ENCODE data around the gene MAL. TPM values are rescaled to one million over a fixed set of nuclear protein-coding genes. Genes with fewer than 3 reads are reported as not detected.

The MAL gene
- total and polyA plus RNA-seq, 2 of the 4 experiments (the other 2 are of a cell fraction), result not detected

GRCh38 chr2:95062242-95063085 lies 37.0 kb downstream of the MAL start:
- Histone ChIP-seq H3K4me2 (ENCODE audit: low read depth, low read length) (no peak overlapping the region), H4K20me1 (ENCODE audit: insufficient read depth, low read length) (no peaks in the 10 kb centered on the region), H3K79me1 (ENCODE audit: low read depth in 1 of 2, low read length in 2 of 2) (no peaks in the 10 kb centered on the region), H2AK5ac (ENCODE audit: low read depth, low read length) (no peak overlapping the region), H4K91ac (ENCODE audit: insufficient read depth, low read depth, low read length) (no peak overlapping the region), H3K9ac (ENCODE audit: low read depth, low read length) (no peak overlapping the region), H3K18ac (ENCODE audit: low read depth, low read length) (no peak overlapping the region), H3K4ac (ENCODE audit: low read depth, low read length) (no peak overlapping the region), H2BK15ac (ENCODE audit: low read depth, low read length) (no peak overlapping the region), H3K4me3 (ENCODE audit: insufficient read depth, low read depth, low read length) (no peak overlapping the region), H2BK20ac (ENCODE audit: low read depth, low read length) (no peak overlapping the region), H4K5ac (ENCODE audit: low read depth, low read length) (no peak overlapping the region), H3K27ac (ENCODE audit: insufficient read depth, low read length) (no peak overlapping the region), H3K14ac (replicated peaks; ENCODE audit: low read depth, low read length) (no peak overlapping the region), H3K36me3 (ENCODE audit: control insufficient read depth, insufficient read depth, low read length) (no peaks in the 10 kb centered on the region), H2AK9ac (replicated peaks; ENCODE audit: low read depth, low read length, poor library complexity) (no peak overlapping the region), H2BK120ac (ENCODE audit: low read depth, low read length) (no peak overlapping the region), H3K27me3 (ENCODE audit: control insufficient read depth, insufficient read depth, low read length) (peaks cover 31% of the 10 kb centered on the region), H3K9me3 (ENCODE audit: control insufficient read depth, insufficient read depth, low read length) (no peaks in the 10 kb centered on the region), H4K8ac (ENCODE audit: low read depth in 2 of 2, low read length in 2 of 2) (no peak overlapping the region), H2BK5ac (ENCODE audit: low read depth, low read length, poor library complexity, severe bottlenecking) (no peak overlapping the region), H3K23ac (ENCODE audit: low read depth, low read length) (no peak overlapping the region), H3K4me1 (ENCODE audit: control insufficient read depth, insufficient read depth, low read length) (no peaks in the 10 kb centered on the region), H3K56ac (ENCODE audit: extremely low read depth, insufficient read depth, low read length) (no peak overlapping the region), H2AFZ (replicated peaks; ENCODE audit: low read length, poor library complexity) (no peak overlapping the region), H3K9me1 (ENCODE audit: insufficient read depth, low read length) (no peaks in the 10 kb centered on the region)
- ATAC-seq (ENCODE audit: low read depth) (no peak), DNase-seq (no peak)
- ChIA-PET POLR2A (ENCODE audit: unreplicated experiment) (no interaction called here), CTCF (interaction anchor here (0.7 to 1.6 kb wide), 2 partner anchors 14 to 40 kb away, joined by 4 read pairs; no protein-coding TSS in a partner anchor)
- intact Hi-C loops (cut with micrococcal nuclease), result no loop called here
- dilution Hi-C loops (cut with HindIII; ENCODE audit: low sequenced_read_pairs, unreplicated experiment), result no loop called here
- TF ChIP-seq, protein P1, sequence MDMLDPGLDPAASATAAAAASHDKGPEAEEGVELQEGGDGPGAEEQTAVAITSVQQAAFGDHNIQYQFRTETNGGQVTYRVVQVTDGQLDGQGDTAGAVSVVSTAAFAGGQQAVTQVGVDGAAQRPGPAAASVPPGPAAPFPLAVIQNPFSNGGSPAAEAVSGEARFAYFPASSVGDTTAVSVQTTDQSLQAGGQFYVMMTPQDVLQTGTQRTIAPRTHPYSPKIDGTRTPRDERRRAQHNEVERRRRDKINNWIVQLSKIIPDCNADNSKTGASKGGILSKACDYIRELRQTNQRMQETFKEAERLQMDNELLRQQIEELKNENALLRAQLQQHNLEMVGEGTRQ (IDR thresholded peaks at IDR 0.05; ENCODE audit: low read depth, low read length), result no peak
- TF ChIP-seq RFX5 (IDR thresholded peaks at IDR 0.05; ENCODE audit: low read depth, low read length) (no peak), NFE2L2 (IDR thresholded peaks at IDR 0.05; ENCODE audit: low read depth, low read length) (no peak), SMC3 (IDR thresholded peaks at IDR 0.05; ENCODE audit: low read depth, low read length) (no peak), RCOR1 (IDR thresholded peaks at IDR 0.05; ENCODE audit: insufficient replicate concordance, low read length) (no peak), CEBPB (IDR thresholded peaks at IDR 0.05; ENCODE audit: low read depth, low read length) (no peak), RAD21 (IDR thresholded peaks at IDR 0.05; ENCODE audit: low read length) (no peak), CHD1 (IDR thresholded peaks at IDR 0.05; ENCODE audit: low read depth, low read length) (no peak)
- TF ChIP-seq, protein P2, sequence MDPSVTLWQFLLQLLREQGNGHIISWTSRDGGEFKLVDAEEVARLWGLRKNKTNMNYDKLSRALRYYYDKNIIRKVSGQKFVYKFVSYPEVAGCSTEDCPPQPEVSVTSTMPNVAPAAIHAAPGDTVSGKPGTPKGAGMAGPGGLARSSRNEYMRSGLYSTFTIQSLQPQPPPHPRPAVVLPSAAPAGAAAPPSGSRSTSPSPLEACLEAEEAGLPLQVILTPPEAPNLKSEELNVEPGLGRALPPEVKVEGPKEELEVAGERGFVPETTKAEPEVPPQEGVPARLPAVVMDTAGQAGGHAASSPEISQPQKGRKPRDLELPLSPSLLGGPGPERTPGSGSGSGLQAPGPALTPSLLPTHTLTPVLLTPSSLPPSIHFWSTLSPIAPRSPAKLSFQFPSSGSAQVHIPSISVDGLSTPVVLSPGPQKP (IDR thresholded peaks at IDR 0.05; ENCODE audit: borderline replicate concordance, low read depth, low read length), result no peak
- BruUV-seq (replicated peaks), result no TSS peak
- no CpG with 5 or more reads among the region's 11 CpGs for WGBS, 2 experiments (ENCODE audit: extremely low coverage in 2 of 2, insufficient read length in 1 of 2)
- in situ Hi-C loops (cut with MboI; ENCODE audit: low sequenced_read_pairs), result no loop called here

All from IMR-90 (cell line).